HCT116 (cell line): Measurements from ENCODE around the gene PDSS2. TPM values are rescaled to one million over a fixed set of nuclear protein-coding genes. Genes with fewer than 3 reads are reported as not detected.

Experiments
- ATAC-seq: fragments of 200-7000 bp; cut with Tn5 transposase; 2 replicates; pipeline ENCODE4 v1.9.1; 2020; ENCODE audit warnings: mild to moderate bottlenecking, moderate library complexity
- BruUV-seq: library from RNA; stranded (reverse); fragments of 400-500 nt; replicated peaks from 2 replicates; lab custom pipeline; 2021; lab: Mats Ljungman, UMichigan
- CTCF ChIA-PET: fragments of 300-600 bp; sonication (Branson Sonifier 250); formaldehyde crosslinking; loops from one replicate; lab custom pipeline; 2021; ENCODE audit warnings: antibody characterized with exemption; lab: Charles Lee
- POLR2A ChIA-PET: fragments of 300-600, 350-600 bp; sonication (Branson Sonifier 250); formaldehyde crosslinking; loops from one replicate; lab custom pipeline; 2021; ENCODE audit warnings: antibody characterized with exemption; lab: Charles Lee
- RAD21 ChIA-PET, 2 experiments: fragments of 300-600 bp; sonication (Branson Sonifier 250); formaldehyde crosslinking; loops; one replicate each; lab custom pipeline; 2023; ENCODE audit warnings: low total read pairs in 2 of 2; ENCODE audit not compliant: uncharacterized antibody in 2 of 2, unreplicated experiment in 2 of 2, low non-redundant PET in 1 of 2; lab: Charles Lee
- DNase-seq: peaks from one replicate; pipeline ENCODE4 v3.0.0-alpha.2; 2010; ENCODE audit warnings: low read depth, low spot score
- H2AFZ ChIP-seq: fragments of 200-600 bp; shearing (Covaris generic), sonication (generic); 2 replicates; pipeline ENCODE4 v1.6.1; 2017; ENCODE audit warnings: low read depth, mixed run types, mixed read lengths, antibody characterized with exemption, low read length; ENCODE audit not compliant: poor library complexity, severe bottlenecking
- H3K27ac ChIP-seq: 2 replicates; pipeline ENCODE4 v1.5.1; 2012; ENCODE audit warnings: low read depth, low read length
- H3K27me3 ChIP-seq: fragments of 200-600 bp; sonication (generic); 2 replicates; pipeline ENCODE4 v1.6.1; 2016; ENCODE audit warnings: mixed run types, low read length, mixed read lengths; ENCODE audit not compliant: insufficient read depth
- H3K36me3 ChIP-seq, 2 experiments: fragments of 200-500 bp in 1 of 2; fragments of 200-600 bp in 1 of 2; sonication (Bioruptor generic) in 1 of 2; sonication (generic) in 1 of 2; 2 replicates each; pipeline versions ENCODE4 v1.5.1 to v1.6.1; 2014 to 2016; ENCODE audit warnings: low read length in 2 of 2, inconsistent platforms in 1 of 2, mixed read lengths in 1 of 2, mixed run types in 1 of 2; ENCODE audit not compliant: insufficient read depth in 2 of 2, control insufficient read depth in 1 of 2
- H3K4me1 ChIP-seq, 2 experiments: fragments of 200-600 bp in 1 of 2; sonication (generic) in 1 of 2; 2 replicates each; pipeline versions ENCODE4 v1.5.1 to v1.6.1; 2012 to 2017; ENCODE audit warnings: low read length in 2 of 2, inconsistent platforms in 1 of 2, mild to moderate bottlenecking in 1 of 2, mixed read lengths in 1 of 2, mixed run types in 1 of 2, moderate library complexity in 1 of 2; ENCODE audit not compliant: insufficient read depth in 2 of 2, control insufficient read depth in 1 of 2
- H3K4me2 ChIP-seq: fragments of 200-600 bp; sonication (generic); 2 replicates; pipeline ENCODE4 v1.6.1; 2017; ENCODE audit warnings: mixed run types, low read length, mixed read lengths
- H3K4me3 ChIP-seq, 2 experiments: fragments of 200-600 bp in 1 of 2; sonication (generic) in 1 of 2; replicated peaks in 1 of 2; 2 replicates each; pipeline ENCODE4 v1.5.1; 2011 to 2016; ENCODE audit warnings: low read length in 2 of 2, control low read depth in 1 of 2, low read depth in 1 of 2, mild to moderate bottlenecking in 1 of 2, mixed read lengths in 1 of 2, mixed run types in 1 of 2
- H3K79me2 ChIP-seq: fragments of 200-600 bp; sonication (generic); 2 replicates; pipeline ENCODE4 v1.6.1; 2017; ENCODE audit warnings: mild to moderate bottlenecking, mixed run types, low read length, moderate library complexity, mixed read lengths; ENCODE audit not compliant: insufficient read depth
- H3K9ac ChIP-seq: fragments of 200-600 bp; sonication (generic); 2 replicates; pipeline ENCODE4 v1.6.1; 2016; ENCODE audit warnings: low read length, mixed read lengths
- H3K9me2 ChIP-seq: fragments of 200-600 bp; sonication (generic), shearing (Covaris generic); 2 replicates; pipeline ENCODE4 v1.6.1; 2017; ENCODE audit warnings: mixed run types, mild to moderate bottlenecking, moderate library complexity; ENCODE audit not compliant: insufficient read depth
- H3K9me3 ChIP-seq, 2 experiments: fragments of 200-500 bp in 1 of 2; fragments of 200-600 bp in 1 of 2; sonication (Bioruptor generic) in 1 of 2; sonication (generic) in 1 of 2; 2 replicates each; pipeline ENCODE4 v1.6.1; 2014 to 2017; ENCODE audit warnings: low read length in 2 of 2, mixed read lengths in 2 of 2, inconsistent platforms in 1 of 2, low read depth in 1 of 2, mild to moderate bottlenecking in 1 of 2, mixed run types in 1 of 2, moderate library complexity in 1 of 2; ENCODE audit not compliant: control insufficient read depth in 1 of 2, insufficient read depth in 1 of 2
- H4K20me1 ChIP-seq: fragments of 200-600 bp; sonication (generic), shearing (Covaris generic); 2 replicates; pipeline ENCODE4 v1.6.1; 2017; ENCODE audit warnings: mixed run types, mild to moderate bottlenecking, moderate library complexity; ENCODE audit not compliant: insufficient read depth
- ATF3 ChIP-seq: IDR thresholded peaks from 2 replicates; pipeline ENCODE4 v1.6.1; 2012
- CBX3 ChIP-seq: IDR thresholded peaks from 2 replicates; pipeline ENCODE4 v1.6.1; 2012; ENCODE audit warnings: low read depth
- CEBPB ChIP-seq: IDR thresholded peaks from 2 replicates; pipeline ENCODE4 v1.6.1; 2012; ENCODE audit warnings: low read depth
- CTCF ChIP-seq, 3 experiments: fragments of 200-600 bp in 1 of 3; sonication (generic) in 1 of 3; IDR thresholded peaks in 2 of 3; conservative IDR thresholded peaks in 1 of 3; 2 replicates each; pipeline ENCODE4 v1.5.1; 2012 to 2017; ENCODE audit warnings: low read depth in 2 of 3, low read length in 2 of 3, antibody characterized with exemption in 1 of 3, borderline replicate concordance in 1 of 3, control low read depth in 1 of 3, mild to moderate bottlenecking in 1 of 3, mixed read lengths in 1 of 3, mixed run types in 1 of 3, moderate library complexity in 1 of 3; ENCODE audit not compliant: insufficient read depth in 1 of 3
- FOSL1 ChIP-seq: IDR thresholded peaks from 2 replicates; pipeline ENCODE4 v1.6.1; 2012; ENCODE audit warnings: low read depth
- JUND ChIP-seq: IDR thresholded peaks from 2 replicates; pipeline ENCODE4 v1.6.1; 2012
- RAD21 ChIP-seq: IDR thresholded peaks from 2 replicates; pipeline ENCODE4 v1.6.1; 2012; ENCODE audit warnings: low read depth, mild to moderate bottlenecking
- REST ChIP-seq: IDR thresholded peaks from 2 replicates; pipeline ENCODE4 v1.6.1; 2012; ENCODE audit warnings: low read depth
- SP1 ChIP-seq: IDR thresholded peaks from 2 replicates; pipeline ENCODE4 v1.6.1; 2012; ENCODE audit warnings: low read depth
- SRF ChIP-seq: IDR thresholded peaks from 2 replicates; pipeline ENCODE4 v1.6.1; 2012; ENCODE audit warnings: low read depth
- ZBTB33 ChIP-seq: IDR thresholded peaks from 2 replicates; pipeline ENCODE4 v1.6.1; 2011; ENCODE audit warnings: mild to moderate bottlenecking, low read length, moderate library complexity; ENCODE audit not compliant: insufficient replicate concordance; ENCODE audit errors: extremely low read depth
- ZFX ChIP-seq: fragments of 450-650 bp; IDR thresholded peaks from 2 replicates; pipeline ENCODE4 v1.6.1; 2017
- ZNF274 ChIP-seq: fragments of 200-500 bp; sonication (Bioruptor generic); IDR thresholded peaks from 2 replicates; pipeline ENCODE4 v1.6.1; 2014; ENCODE audit warnings: mild to moderate bottlenecking, low read depth, low read length, inconsistent platforms
- intact Hi-C: fragments of 100-400 bp; cut with micrococcal nuclease; formaldehyde crosslinking; loops from 2 replicates; pipeline ENCODE4 v1.10.0; 2022
- total RNA-seq: library from RNA; stranded (reverse); gene quantifications from one replicate; pipeline ENCODE4 v1.2.1, GENCODE V29; 2021; ENCODE audit not compliant: unreplicated experiment

The PDSS2 gene
- total RNA-seq, 1 experiment from 2014 or later, result 12.2 TPM

GRCh38 chr6:107144014-107144413 lies 315.4 kb downstream of the PDSS2 start:
- no peak overlapping the region for H3K4me3 ChIP-seq
- no peak overlapping the region for H3K9ac ChIP-seq
- H3K27ac ChIP-seq, result no peak overlapping the region
- no TSS peak for BruUV-seq
- TF ChIP-seq ZFX (no peak), FOSL1 (peak; percentile 28; the same call in 1 of the 2 replicates)
- DNase-seq (peak; percentile 21), ATAC-seq (peak; percentile 74)
- no peak overlapping the region for H2AFZ ChIP-seq
- H3K9me2 ChIP-seq, result no peaks in the 10 kb centered on the region
- intact Hi-C loops, result no loop called here
- ChIA-PET POLR2A (no interaction called here), CTCF (no interaction called here), RAD21 (no interaction called here)
- H4K20me1 ChIP-seq, result no peaks in the 10 kb centered on the region
- H3K4me2 ChIP-seq, result peak overlapping the region; percentile 42
- no peaks in the 10 kb centered on the region for H3K9me3 ChIP-seq
- H3K79me2 ChIP-seq, result no peaks in the 10 kb centered on the region
- no peaks in the 10 kb centered on the region for H3K27me3 ChIP-seq
- peaks cover 4 to 10% of the 10 kb centered on the region in 2 experiments; a peak in 3 of 4 replicates for H3K4me1 ChIP-seq
- no peaks in the 10 kb centered on the region for H3K36me3 ChIP-seq

- no peaks in the 10 kb centered on the region for H3K79me2 ChIP-seq
- no peaks in the 10 kb centered on the region for H4K20me1 ChIP-seq
- no peak for ATAC-seq
- no peaks in the 10 kb centered on the region for H3K36me3 ChIP-seq
- no peak for DNase-seq
- RAD21 ChIA-PET, result interaction anchor here in 1 of 2 experiments (0.7 kb wide), 1 partner anchor 144 kb away, joined by 3 read pairs; no protein-coding TSS in a partner anchor
- TF ChIP-seq SP1 (no peak), REST (no peak), CEBPB (no peak), CTCF (IDR thresholded peaks at IDR 0.05 in 2 of 3, conservative IDR thresholded peaks at IDR 0.05 in 1 of 3; ENCODE audit: borderline replicate concordance in 1 of 3, insufficient read depth in 1 of 3, low read depth in 2 of 3, low read length in 2 of 3) (no peak), ZBTB33 (no peak), CBX3 (no peak), ZNF274 (no peak), SRF (no peak), ATF3 (no peak), JUND (no peak), RAD21 (no peak)
- POLR2A ChIA-PET, result no interaction called here
- no peaks in the 10 kb centered on the region for H3K9me3 ChIP-seq
- CTCF ChIA-PET, result interaction anchor here (1.3 kb wide), 1 partner anchor 8 kb away, joined by 3 read pairs; no protein-coding TSS in a partner anchor
- BruUV-seq, result no TSS peak
- no peaks in the 10 kb centered on the region for H3K9me2 ChIP-seq
- H2AFZ ChIP-seq, result no peak overlapping the region
- H3K27me3 ChIP-seq, result no peaks in the 10 kb centered on the region
- no peak overlapping the region for H3K9ac ChIP-seq
- no peak overlapping the region for H3K27ac ChIP-seq
- H3K4me2 ChIP-seq, result no peak overlapping the region
- intact Hi-C loops, result no loop called here
- no peak overlapping the region for H3K4me3 ChIP-seq
- H3K4me1 ChIP-seq, result peaks cover 10 to 25% of the 10 kb centered on the region in 2 experiments; a peak in 3 of 4 replicates
These were observed 318.8 kb downstream of the PDSS2 start for GRCh38 chr6:107140581-107140980.
